GM12878 (cell line): ENCODE data around the gene PLCXD1. TPM values are rescaled to one million over a fixed set of nuclear protein-coding genes. Genes with fewer than 3 reads are reported as not detected.

Experiments used
- ATAC-seq: fragments of 200-7000 bp; cut with Tn5 transposase; 3 replicates; pipeline ENCODE4 v1.9.1; 2020; ENCODE audit warnings: mild to moderate bottlenecking, moderate library complexity
- BruUV-seq: library from RNA; stranded (reverse); fragments of 400-500 nt; replicated peaks from 2 replicates; lab custom pipeline; 2021; lab: Mats Ljungman, UMichigan
- CTCF ChIA-PET: fragments of 300-600 bp; sonication (Branson Sonifier 250); formaldehyde crosslinking; extraction: SDS; loops from one replicate; lab custom pipeline; 2021; ENCODE audit warnings: inconsistent platforms; lab: Yijun Ruan, JAX
- POLR2A ChIA-PET: fragments of 350-600 bp; formaldehyde crosslinking; extraction: SDS; loops from one replicate; lab custom pipeline; 2021; ENCODE audit warnings: inconsistent platforms; lab: Charles Lee
- RAD21 ChIA-PET: fragments of 300-600 bp; sonication (Branson Sonifier 250); formaldehyde crosslinking; loops from one replicate; lab custom pipeline; 2023; ENCODE audit warnings: antibody characterized with exemption; ENCODE audit not compliant: unreplicated experiment; lab: Charles Lee
- SMC1A ChIA-PET: fragments of 300-600 bp; sonication (Branson Sonifier 250); formaldehyde crosslinking; loops from one replicate; lab custom pipeline; 2023; ENCODE audit not compliant: unreplicated experiment, uncharacterized antibody; lab: Charles Lee
- DNase-seq: peaks from one replicate; pipeline ENCODE4 v3.0.0-alpha.2; 2011; ENCODE audit warnings: low read depth, low spot score
- FAIRE-seq: peaks from 3 replicates; lab custom pipeline; 2011; peaks lifted over from hg19 to GRCh38; lab: Jason Lieb, UNC
- H2AFZ ChIP-seq: 2 replicates; pipeline ENCODE4 v1.6.0; 2011; ENCODE audit warnings: low read depth, low read length, control low read depth; ENCODE audit not compliant: control insufficient read depth
- H3K27ac ChIP-seq: 2 replicates; pipeline ENCODE4 v1.5.1; 2011; ENCODE audit warnings: control low read depth; ENCODE audit not compliant: control insufficient read depth, insufficient read depth
- H3K27me3 ChIP-seq, 2 experiments: replicated peaks in 1 of 2; 2 replicates each; pipeline versions ENCODE4 v1.6.0 to v1.6.1; 2011; ENCODE audit warnings: low read length in 1 of 2; ENCODE audit not compliant: control insufficient read depth in 2 of 2, insufficient read depth in 2 of 2
- H3K36me3 ChIP-seq, 2 experiments: 2 replicates each; pipeline ENCODE4 v1.5.1; 2011; ENCODE audit warnings: low read length in 1 of 2; ENCODE audit not compliant: control insufficient read depth in 2 of 2, insufficient read depth in 2 of 2
- H3K4me1 ChIP-seq: 2 replicates; pipeline ENCODE4 v1.6.1; 2011; ENCODE audit warnings: mild to moderate bottlenecking, low read length, moderate library complexity, mixed read lengths; ENCODE audit not compliant: control insufficient read depth, insufficient read depth
- H3K4me2 ChIP-seq: 2 replicates; pipeline ENCODE4 v1.6.0; 2011; ENCODE audit warnings: control low read depth; ENCODE audit not compliant: control insufficient read depth, insufficient read depth
- H3K4me3 ChIP-seq: fragments of 200-600 bp; sonication (generic); 2 replicates; pipeline ENCODE4 v1.5.1; 2016
- H3K79me2 ChIP-seq: 2 replicates; pipeline ENCODE4 v1.6.0; 2011; ENCODE audit warnings: low read length; ENCODE audit not compliant: control insufficient read depth, insufficient read depth
- H3K9ac ChIP-seq: 2 replicates; pipeline ENCODE4 v1.8.0; 2011; ENCODE audit warnings: low read length, control low read depth, mixed read lengths; ENCODE audit not compliant: control insufficient read depth, insufficient read depth
- H3K9me3 ChIP-seq: replicated peaks from 3 replicates; pipeline ENCODE4 v1.5.1; 2011; ENCODE audit warnings: mild to moderate bottlenecking, low read length; ENCODE audit not compliant: control insufficient read depth, insufficient read depth
- H4K20me1 ChIP-seq: 2 replicates; pipeline ENCODE4 v1.6.0; 2011; ENCODE audit not compliant: control insufficient read depth, insufficient read depth
- BCL11A ChIP-seq: IDR thresholded peaks from 2 replicates; pipeline ENCODE4 v1.6.1; 2011; ENCODE audit warnings: low read depth, low read length
- BHLHE40 ChIP-seq, 2 experiments: fragments of 450-650 bp in 1 of 2; IDR thresholded peaks; 2 replicates each; pipeline ENCODE4 v1.6.1; 2011 to 2017; ENCODE audit warnings: low read depth in 2 of 2, borderline replicate concordance in 1 of 2, improper control_type of control experiment in 1 of 2, low read length in 1 of 2, mild to moderate bottlenecking in 1 of 2
- CBX3 ChIP-seq: fragments of 200-600 bp; sonication (generic); IDR thresholded peaks from 2 replicates; pipeline ENCODE4 v1.6.1; 2016; ENCODE audit warnings: low read depth, borderline replicate concordance
- CREM ChIP-seq: IDR thresholded peaks from 2 replicates; pipeline ENCODE4 v1.6.1; 2014; ENCODE audit warnings: antibody characterized with exemption, low read depth
- DPF2 ChIP-seq: fragments of 450-650 bp; IDR thresholded peaks from 2 replicates; pipeline ENCODE4 v1.6.1; 2017; ENCODE audit warnings: mild to moderate bottlenecking
- EED ChIP-seq: sonication (generic); IDR thresholded peaks from 2 replicates; pipeline ENCODE4 v1.6.1; 2016; ENCODE audit warnings: antibody characterized with exemption, low read depth
- ESRRA ChIP-seq: IDR thresholded peaks from 2 replicates; pipeline ENCODE4 v1.6.1; 2012; ENCODE audit warnings: mild to moderate bottlenecking, low read length, improper control_type of control experiment
- HDGF ChIP-seq: fragments of 450-650 bp; IDR thresholded peaks from 2 replicates; pipeline ENCODE4 v1.6.1; 2016; ENCODE audit warnings: antibody characterized with exemption
- IKZF2 ChIP-seq, 2 experiments: fragments of 450-650 bp; IDR thresholded peaks; 2 replicates each; pipeline ENCODE4 v1.6.1; 2017; ENCODE audit warnings: mild to moderate bottlenecking in 2 of 2, moderate library complexity in 2 of 2
- MTA3 ChIP-seq: IDR thresholded peaks from 2 replicates; pipeline ENCODE4 v1.6.1; 2012; ENCODE audit warnings: low read length, inconsistent platforms, borderline replicate concordance
- MYC ChIP-seq: IDR thresholded peaks from 2 replicates; pipeline ENCODE4 v1.6.1; 2011; ENCODE audit warnings: mild to moderate bottlenecking, low read length, moderate library complexity, inconsistent platforms; ENCODE audit not compliant: insufficient read depth, insufficient replicate concordance, insufficient read length, severe bottlenecking
- NR2F1 ChIP-seq: fragments of 450-650 bp; conservative IDR thresholded peaks from 2 replicates; pipeline ENCODE4 v1.6.1; 2017; ENCODE audit warnings: mild to moderate bottlenecking
- POU2F2 ChIP-seq: IDR thresholded peaks from 3 replicates; pipeline ENCODE4 v1.6.1; 2011; ENCODE audit warnings: low read depth, mild to moderate bottlenecking, low read length, borderline replicate concordance
- RCOR1 ChIP-seq: conservative IDR thresholded peaks from 2 replicates; pipeline ENCODE4 v1.6.1; 2012; ENCODE audit warnings: low read depth, low read length, improper control_type of control experiment
- RUNX3 ChIP-seq: IDR thresholded peaks from 2 replicates; pipeline ENCODE4 v1.6.1; 2012; ENCODE audit warnings: low read length, inconsistent platforms
- SIX5 ChIP-seq: IDR thresholded peaks from 2 replicates; pipeline ENCODE4 v1.6.1; 2011; ENCODE audit warnings: mild to moderate bottlenecking, low read depth, low read length, moderate library complexity; ENCODE audit not compliant: severe bottlenecking
- SP1 ChIP-seq: IDR thresholded peaks from one replicate; pipeline ENCODE4 v1.6.1; 2011; ENCODE audit warnings: low read depth, low read length
- SRF ChIP-seq, 2 experiments: IDR thresholded peaks; 2 replicates each; pipeline ENCODE4 v1.6.1; 2011; ENCODE audit warnings: low read depth in 2 of 2, low read length in 2 of 2, mild to moderate bottlenecking in 1 of 2, moderate library complexity in 1 of 2
- YBX1 ChIP-seq: fragments of 450-650 bp; IDR thresholded peaks from 2 replicates; pipeline ENCODE4 v1.6.1; 2016; ENCODE audit warnings: antibody characterized with exemption
- WGBS: methylation state at CpG from one replicate; pipeline ENCODE4 v1.1.6; 2016; ENCODE audit warnings: low lambda C conversion rate; ENCODE audit not compliant: insufficient replicate concordance, insufficient coverage; ENCODE audit errors: missing lambda C conversion rate; 5-methylcytosine and 5-hydroxymethylcytosine counted together
- in situ Hi-C: fragments of 300-500 bp; cut with MboI; formaldehyde crosslinking; loops from 9 replicates; pipeline ENCODE4 v1.14.3; 2018; ENCODE audit warnings: mixed read lengths
- intact Hi-C: fragments of 100-400 bp; cut with micrococcal nuclease; formaldehyde crosslinking; loops from one replicate; pipeline ENCODE4 v1.14.2; 2022; ENCODE audit not compliant: unreplicated experiment
- polyA plus RNA-seq, 11 experiments: library from polyadenylated mRNA; depleted of rRNA in 4 of 11; unstranded in 6 of 11; stranded (reverse) in 5 of 11; fragments of >200 nt; fragmentation: Nextera tagmentation in 4 of 11; fragmentation: Illumina TruSeq in 1 of 11; extraction: Ambion mirVana in 4 of 11; extraction: Trizol in 1 of 11; gene quantifications; 1 replicate in 1 of 11; 2 replicates in 10 of 11; pipeline versions ENCODE4 v1.2.1 to v1.2.3, GENCODE V29; 2011 to 2016; ENCODE audit warnings: inconsistent platforms in 2 of 11, missing spikeins in 2 of 11, low read depth in 1 of 11
- total RNA-seq, 4 experiments: library from RNA; depleted of rRNA in 3 of 4; stranded (reverse); fragments of >200 nt in 3 of 4; fragmentation: Illumina TruSeq in 1 of 4; extraction: Trizol in 1 of 4; gene quantifications; 2 replicates each; pipeline versions ENCODE4 v1.2.1 to v1.2.3, GENCODE V29; 2013 to 2021
- TF ChIP-seq, protein P1 (sequence below): IDR thresholded peaks from 2 replicates; pipeline ENCODE4 v1.6.1; 2012; ENCODE audit warnings: low read depth, low read length, improper control_type of control experiment

PLCXD1 gene
- total and polyA plus RNA-seq, 10 of the 15 experiments (the other 5 are each of a cell fraction or from before 2014, with no cell fraction given) = 2.4 to 49.7 (median 18.0) TPM

DNA sequence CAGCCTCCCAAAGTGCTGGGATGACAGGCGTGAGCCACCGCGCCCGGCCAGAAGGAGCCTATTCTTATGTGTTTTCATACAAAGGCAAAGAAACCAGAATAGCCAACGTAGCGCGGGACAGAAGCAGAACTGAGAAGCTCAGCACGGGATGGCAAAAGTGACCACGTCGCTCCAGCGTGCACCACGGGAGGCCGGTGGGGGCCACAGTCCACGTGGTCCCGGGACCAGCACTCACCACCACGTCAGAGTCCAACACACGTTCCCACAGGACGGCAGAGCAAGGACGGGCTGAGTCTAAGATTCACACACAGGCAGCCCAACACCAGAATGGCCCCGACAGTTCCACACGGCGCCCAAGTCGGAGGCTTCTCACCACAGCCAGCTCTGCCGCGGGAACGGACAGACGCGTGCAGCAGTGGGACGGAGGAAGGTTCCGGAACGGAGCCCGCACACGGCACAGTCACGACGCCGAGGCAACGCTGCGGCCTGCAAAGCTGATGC is 56.2 kb downstream of the PLCXD1 start:
- CTCF ChIA-PET = no interaction called here
- H4K20me1 ChIP-seq = no peaks in the 10 kb centered on the region
- in situ Hi-C loops = no loop called here

DNA sequence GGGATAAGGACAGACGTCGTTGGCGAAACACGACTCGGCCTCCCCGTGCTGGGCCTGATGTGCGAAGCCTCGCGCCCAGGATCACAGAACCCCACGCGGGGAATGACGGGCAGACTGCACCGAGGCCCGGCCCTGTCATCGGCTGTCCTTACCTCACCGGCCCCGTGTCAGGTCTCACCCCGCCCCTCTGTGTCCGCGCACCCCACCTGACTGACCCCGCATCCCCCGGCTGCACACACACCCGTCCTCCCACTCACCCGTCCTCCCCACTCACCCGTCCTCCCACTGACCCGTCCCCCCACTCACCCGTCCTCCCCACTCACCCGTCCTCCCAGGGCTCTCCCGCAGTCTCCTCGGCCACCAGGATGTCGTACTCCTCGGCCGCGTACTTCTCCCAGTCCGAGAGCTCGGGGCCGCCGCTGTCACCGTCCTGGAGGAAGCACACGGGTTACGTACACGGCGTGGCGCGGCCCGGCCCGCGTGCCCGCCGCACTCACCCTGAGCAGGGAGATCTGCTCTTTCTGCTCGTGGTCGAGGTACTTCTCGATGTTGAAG is 57.2 kb downstream of the PLCXD1 start:
- no peak for ATAC-seq
- Histone ChIP-seq H3K79me2 (no peaks in the 10 kb centered on the region), H3K27ac (no peak overlapping the region), H3K4me2 (no peak overlapping the region), H3K4me1 (no peaks in the 10 kb centered on the region), H3K4me3 (no peak overlapping the region), H3K36me3 (no peaks in the 10 kb centered on the region), H3K9me3 (peaks cover 1% of the 10 kb centered on the region; the same call in 2 of the 3 replicates), H3K27me3 (no peaks in the 10 kb centered on the region), H2AFZ (no peak overlapping the region), H4K20me1 (no peaks in the 10 kb centered on the region), H3K9ac (no peak overlapping the region)
- POLR2A ChIA-PET = no interaction called here
- 95% methylated on average over 38 of the region's 53 CpGs for WGBS
- FAIRE-seq = no peak
- no peak for DNase-seq
- CTCF ChIA-PET = no interaction called here
- in situ Hi-C loops (no loop called here), intact Hi-C loops (no loop called here)
- no TSS peak for BruUV-seq
- RAD21 ChIA-PET = no interaction called here
- SMC1A ChIA-PET = no interaction called here
- TF ChIP-seq RCOR1 (no peak), CBX3 (no peak), RUNX3 (no peak), MYC (no peak), BCL11A (no peak), MTA3 (no peak), YBX1 (no peak), HDGF (no peak), SP1 (no peak), CREM (no peak), DPF2 (no peak), IKZF2 (IDR thresholded peaks at IDR 0.05) (no peak), NR2F1 (no peak), POU2F2 (no peak), ESRRA (no peak), SRF (IDR thresholded peaks at IDR 0.05; ENCODE audit: low read depth in 2 of 2, low read length in 2 of 2) (no peak)
- TF ChIP-seq, protein P1, sequence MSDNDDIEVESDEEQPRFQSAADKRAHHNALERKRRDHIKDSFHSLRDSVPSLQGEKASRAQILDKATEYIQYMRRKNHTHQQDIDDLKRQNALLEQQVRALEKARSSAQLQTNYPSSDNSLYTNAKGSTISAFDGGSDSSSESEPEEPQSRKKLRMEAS = no peak

More for the DNA sequence above, 56.2 kb downstream of the PLCXD1 start:
- ChIA-PET SMC1A (no interaction called here), RAD21 (no interaction called here), POLR2A (no interaction called here)
- Histone ChIP-seq H3K27ac (no peak overlapping the region), H3K9ac (no peak overlapping the region), H3K79me2 (no peaks in the 10 kb centered on the region), H3K9me3 (peaks cover 1% of the 10 kb centered on the region; the same call in 2 of the 3 replicates), H3K4me3 (no peak overlapping the region), H3K36me3 (no peaks in the 10 kb centered on the region), H3K4me2 (no peak overlapping the region), H3K4me1 (no peaks in the 10 kb centered on the region), H2AFZ (no peak overlapping the region), H3K27me3 (no peaks in the 10 kb centered on the region)
- ATAC-seq (no peak), DNase-seq (no peak), FAIRE-seq (no peak)
- intact Hi-C loops = no loop called here
- BruUV-seq = no TSS peak
- WGBS = 94% methylated on average over 34 of the region's 38 CpGs
- TF ChIP-seq BHLHE40 (IDR thresholded peaks at IDR 0.05; ENCODE audit: borderline replicate concordance in 1 of 2, low read depth in 2 of 2, low read length in 1 of 2) = no peak
- no peak for TF ChIP-seq EED
- TF ChIP-seq SIX5 = no peak
